BLaER1 treated with 17β-estradiol and CSF1 and Interleukin-3, amounts not matched to agents 10 nM and 100 nM (cell line): ENCODE data around the gene RABEP2.

Source experiments
- H3K27ac ChIP-seq, 11 experiments: shearing (Covaris generic); formaldehyde crosslinking; 2 replicates each; pipeline ENCODE4 v1.8.1; 2022
- H3K27me3 ChIP-seq, 11 experiments: shearing (Covaris generic); formaldehyde crosslinking; 2 replicates each; pipeline ENCODE4 v1.8.1; 2022
- H3K36me3 ChIP-seq, 11 experiments: shearing (Covaris generic); formaldehyde crosslinking; 2 replicates each; pipeline ENCODE4 v1.8.1; 2022
- H3K4me1 ChIP-seq, 10 experiments: shearing (Covaris generic); formaldehyde crosslinking; 2 replicates each; pipeline ENCODE4 v1.8.1; 2022
- H3K4me2 ChIP-seq, 11 experiments: shearing (Covaris generic); formaldehyde crosslinking; 2 replicates each; pipeline ENCODE4 v1.8.1; 2022
- H3K4me3 ChIP-seq, 10 experiments: shearing (Covaris generic); formaldehyde crosslinking; 2 replicates each; pipeline ENCODE4 v1.8.1; 2022
- H3K9ac ChIP-seq, 11 experiments: shearing (Covaris generic); formaldehyde crosslinking; 2 replicates each; pipeline ENCODE4 v1.8.1; 2022
- H3K9me3 ChIP-seq, 11 experiments: shearing (Covaris generic); formaldehyde crosslinking; replicated peaks in 1 of 11; 2 replicates each; pipeline ENCODE4 v1.8.1; 2022
- H4K20me1 ChIP-seq, 11 experiments: shearing (Covaris generic); formaldehyde crosslinking; 2 replicates each; pipeline ENCODE4 v1.8.1; 2022
- Cebpa-rat ChIP-seq, 11 experiments: shearing (Covaris generic); IDR thresholded peaks; 2 replicates each; pipeline ENCODE4 v1.8.1; 2022

RABEP2 gene

GRCh38 chr16:28904828-28905227 lies 20.2 kb downstream of the RABEP2 start:
- no peaks in the 10 kb centered on the region for H3K27me3 ChIP-seq
- peaks cover 0 to 22% (median 0%) of the 10 kb centered on the region in 11 experiments; a peak in 3 of 22 replicates for H4K20me1 ChIP-seq
- H3K4me3 ChIP-seq, result no peak overlapping the region
- no peak for TF ChIP-seq Cebpa-rat (IDR thresholded peaks at IDR 0.05)
- H3K36me3 ChIP-seq, result peaks cover 51 to 64% (median 54%) of the 10 kb centered on the region in 11 experiments
- H3K9me3 ChIP-seq, result no peaks in the 10 kb centered on the region
- peak overlapping the region in 4 of 11 experiments; percentile 45 to 80 (median 50); a peak in 3 of 22 replicates for H3K27ac ChIP-seq
- peak overlapping the region in 6 of 11 experiments; percentile 82 to 89 (median 84); a peak in 7 of 22 replicates for H3K4me2 ChIP-seq
- peak overlapping the region in 4 of 11 experiments; percentile 34 to 75 (median 40); a peak in 5 of 22 replicates for H3K9ac ChIP-seq
- peaks cover 17 to 79% (median 62%) of the 10 kb centered on the region in 10 experiments for H3K4me1 ChIP-seq

GRCh38 chr16:28904363-28904762 lies 20.7 kb downstream of the RABEP2 start:
- Histone ChIP-seq H3K27ac (peak overlapping the region in 5 of 11 experiments; percentile 3 to 80 (median 49); a peak in 6 of 22 replicates), H3K36me3 (peaks cover 48 to 60% (median 50%) of the 10 kb centered on the region in 11 experiments), H3K4me3 (no peak overlapping the region), H3K9me3 (no peaks in the 10 kb centered on the region), H3K27me3 (no peaks in the 10 kb centered on the region), H3K9ac (peak overlapping the region in 6 of 11 experiments; percentile 16 to 75 (median 40); a peak in 8 of 22 replicates), H3K4me1 (peaks cover 17 to 77% (median 62%) of the 10 kb centered on the region in 10 experiments), H3K4me2 (peak overlapping the region in 8 of 11 experiments; percentile 76 to 89 (median 84); a peak in 12 of 22 replicates), H4K20me1 (peaks cover 0 to 22% (median 0%) of the 10 kb centered on the region in 11 experiments; a peak in 3 of 22 replicates)
- TF ChIP-seq Cebpa-rat (IDR thresholded peaks at IDR 0.05), result no peak

GRCh38 chr16:28903344-28904042 lies 21.5 kb downstream of the RABEP2 start:
- peaks cover 40 to 58% (median 44%) of the 10 kb centered on the region in 11 experiments for H3K36me3 ChIP-seq
- H3K4me3 ChIP-seq, result peak overlapping the region in 6 of 10 experiments; percentile 9 to 49 (median 46); a peak in 6 of 20 replicates
- no peak for TF ChIP-seq Cebpa-rat (IDR thresholded peaks at IDR 0.05)

GRCh38 chr16:28902909-28903308 lies 22.1 kb downstream of the RABEP2 start:
- TF ChIP-seq Cebpa-rat (IDR thresholded peaks at IDR 0.05), result no peak
- Histone ChIP-seq H3K27me3 (no peaks in the 10 kb centered on the region), H3K4me1 (peaks cover 17 to 63% (median 52%) of the 10 kb centered on the region in 10 experiments), H3K36me3 (peaks cover 35 to 58% (median 44%) of the 10 kb centered on the region in 11 experiments), H3K27ac (peak overlapping the region in 9 of 11 experiments; percentile 14 to 82 (median 73); a peak in 17 of 22 replicates), H3K9ac (peak overlapping the region in 10 of 11 experiments; percentile 24 to 75 (median 59); a peak in 15 of 22 replicates), H3K9me3 (no peaks in the 10 kb centered on the region), H3K4me3 (peak overlapping the region in 6 of 10 experiments; percentile 9 to 49 (median 46); a peak in 6 of 20 replicates), H4K20me1 (peaks cover 0 to 22% (median 0%) of the 10 kb centered on the region in 11 experiments; a peak in 3 of 22 replicates), H3K4me2 (peak overlapping the region; percentile 64 to 89 (median 82))

More at GRCh38 chr16:28903344-28904042, 21.5 kb downstream of the RABEP2 start:
- peak overlapping the region in 9 of 11 experiments; percentile 14 to 82 (median 73); a peak in 17 of 22 replicates for H3K27ac ChIP-seq
- no peaks in the 10 kb centered on the region for H3K27me3 ChIP-seq
- peaks cover 17 to 69% (median 57%) of the 10 kb centered on the region in 10 experiments for H3K4me1 ChIP-seq
- H3K9ac ChIP-seq, result peak overlapping the region in 10 of 11 experiments; percentile 24 to 75 (median 59); a peak in 15 of 22 replicates
- peak overlapping the region; percentile 64 to 89 (median 82) for H3K4me2 ChIP-seq
- peaks cover 0 to 22% (median 0%) of the 10 kb centered on the region in 11 experiments; a peak in 3 of 22 replicates for H4K20me1 ChIP-seq
- no peaks in the 10 kb centered on the region for H3K9me3 ChIP-seq

GRCh38 chr16:28901862-28902261 lies 23.2 kb downstream of the RABEP2 start:
- H3K36me3 ChIP-seq, result peaks cover 24 to 51% (median 34%) of the 10 kb centered on the region in 11 experiments; a peak in 21 of 22 replicates
- no peak for TF ChIP-seq Cebpa-rat (IDR thresholded peaks at IDR 0.05)
- H3K9ac ChIP-seq, result peak overlapping the region in 6 of 11 experiments; percentile 33 to 75 (median 71); a peak in 10 of 22 replicates
- H3K4me2 ChIP-seq, result peak overlapping the region in 10 of 11 experiments; percentile 69 to 89 (median 82); a peak in 20 of 22 replicates
- no peaks in the 10 kb centered on the region for H3K9me3 ChIP-seq
- H3K4me3 ChIP-seq, result no peak overlapping the region
- H3K27me3 ChIP-seq, result no peaks in the 10 kb centered on the region
- peak overlapping the region in 8 of 11 experiments; percentile 66 to 82 (median 75); a peak in 14 of 22 replicates for H3K27ac ChIP-seq
- peaks cover 0 to 19% (median 0%) of the 10 kb centered on the region in 11 experiments; a peak in 3 of 22 replicates for H4K20me1 ChIP-seq
- peaks cover 17 to 63% (median 52%) of the 10 kb centered on the region in 10 experiments for H3K4me1 ChIP-seq

GRCh38 chr16:28900601-28901000 lies 24.4 kb downstream of the RABEP2 start:
- TF ChIP-seq Cebpa-rat (IDR thresholded peaks at IDR 0.05), result no peak
- peaks cover 17 to 57% (median 52%) of the 10 kb centered on the region in 10 experiments for H3K4me1 ChIP-seq

GRCh38 chr16:28899882-28900590 lies 25.0 kb downstream of the RABEP2 start:
- Histone ChIP-seq H3K4me2 (peak overlapping the region in 6 of 11 experiments; percentile 51 to 89 (median 84); a peak in 9 of 22 replicates), H3K4me1 (peaks cover 17 to 53% (median 49%) of the 10 kb centered on the region in 10 experiments), H3K27me3 (no peaks in the 10 kb centered on the region), H3K9ac (0 out of 22 replicates have a peak overlapping the region, but pooled peaks of 2 of the 11 experiments have one; percentile 29 to 35), H3K4me3 (no peak overlapping the region), H3K9me3 (no peaks in the 10 kb centered on the region), H4K20me1 (peaks cover 0 to 6% (median 0%) of the 10 kb centered on the region in 11 experiments; a peak in 2 of 22 replicates), H3K27ac (peak overlapping the region in 1 of 11 experiments; percentile 80; a peak in 2 of 22 replicates), H3K36me3 (peaks cover 11 to 32% (median 18%) of the 10 kb centered on the region in 11 experiments; a peak in 21 of 22 replicates)
- TF ChIP-seq Cebpa-rat (IDR thresholded peaks at IDR 0.05), result no peak

More at GRCh38 chr16:28900601-28901000, 24.4 kb downstream of the RABEP2 start:
- Histone ChIP-seq H3K4me2 (peak overlapping the region in 7 of 11 experiments; percentile 11 to 89 (median 82); a peak in 11 of 22 replicates), H4K20me1 (peaks cover 0 to 7% (median 0%) of the 10 kb centered on the region in 11 experiments; a peak in 2 of 22 replicates), H3K36me3 (peaks cover 13 to 38% (median 21%) of the 10 kb centered on the region in 11 experiments; a peak in 21 of 22 replicates), H3K4me3 (no peak overlapping the region), H3K9ac (peak overlapping the region in 2 of 11 experiments; percentile 29 to 35; a peak in 3 of 22 replicates), H3K9me3 (no peaks in the 10 kb centered on the region), H3K27me3 (no peaks in the 10 kb centered on the region), H3K27ac (peak overlapping the region in 5 of 11 experiments; percentile 7 to 80 (median 48); a peak in 8 of 22 replicates)

GRCh38 chr16:28898942-28899341 lies 26.1 kb downstream of the RABEP2 start:
- H3K4me1 ChIP-seq, result peaks cover 17 to 53% (median 46%) of the 10 kb centered on the region in 10 experiments
- H3K4me2 ChIP-seq, result no peak overlapping the region
- H3K27me3 ChIP-seq, result no peaks in the 10 kb centered on the region
- H3K36me3 ChIP-seq, result peaks cover 0 to 30% (median 9%) of the 10 kb centered on the region in 11 experiments; a peak in 16 of 22 replicates
- TF ChIP-seq Cebpa-rat (IDR thresholded peaks at IDR 0.05), result no peak
- no peak overlapping the region for H3K9ac ChIP-seq
- H3K9me3 ChIP-seq, result no peaks in the 10 kb centered on the region
- H3K27ac ChIP-seq, result no peak overlapping the region
- H3K4me3 ChIP-seq, result no peak overlapping the region
- no peaks in the 10 kb centered on the region for H4K20me1 ChIP-seq
